ENCODE data around the gene CASK.

Gene CASK

DNA sequence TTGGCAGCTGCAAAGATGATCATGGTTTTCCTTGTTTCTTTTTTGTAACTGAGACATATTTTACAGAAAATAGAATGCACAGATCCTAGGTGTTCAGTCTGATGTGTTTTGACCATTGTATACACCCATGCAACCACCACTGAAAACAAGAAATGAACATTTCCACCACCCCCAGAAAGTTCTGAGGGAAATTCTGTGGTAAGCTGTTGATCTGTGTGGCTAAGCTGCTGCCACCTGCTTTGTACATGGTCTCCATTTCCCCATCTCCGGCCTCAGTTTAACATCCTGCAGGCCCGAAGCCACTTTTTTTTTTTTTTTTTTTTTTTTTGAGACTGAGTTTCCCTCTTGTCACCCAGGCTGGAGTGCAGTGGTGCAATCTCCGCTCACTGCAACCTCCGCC is 411.0 kb downstream of the CASK start:
- in situ Hi-C loops (cut with HindIII; ENCODE audit: low sequenced_read_pairs): no loop called here
- DNase-seq (ENCODE audit: low read depth): no peak
- TF ChIP-seq CTCF (IDR thresholded peaks at IDR 0.05; ENCODE audit: low read depth, low read length, missing control alignments): no peak
- H3K4me3 ChIP-seq (ENCODE audit: low read depth, low read length): no peak overlapping the region

DNA sequence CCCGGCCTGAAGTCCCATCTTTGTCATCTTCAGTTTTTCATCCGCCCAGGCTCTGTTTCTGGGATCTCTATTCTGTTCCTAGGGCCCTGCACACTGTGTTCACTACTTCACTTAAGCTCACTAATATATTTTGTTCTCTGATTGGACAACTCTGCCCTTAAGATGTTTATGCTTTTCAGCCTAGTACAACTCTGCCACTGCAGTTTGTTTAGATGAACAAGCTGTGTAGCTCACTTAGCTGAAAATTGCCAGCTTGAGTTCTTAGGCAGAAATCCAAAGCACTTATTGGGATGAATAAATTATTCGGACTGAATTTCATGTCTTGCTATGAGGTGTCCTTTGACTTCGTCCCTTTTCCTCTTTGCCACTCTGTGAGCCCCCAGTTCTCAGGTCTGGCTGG is 415.4 kb downstream of the CASK start:
- no peak for TF ChIP-seq CTCF (IDR thresholded peaks at IDR 0.05; ENCODE audit: low read depth, low read length, missing control alignments)
- in situ Hi-C loops (cut with HindIII; ENCODE audit: low sequenced_read_pairs): no loop called here
- no peak overlapping the region for H3K4me3 ChIP-seq (ENCODE audit: low read depth, low read length)
- DNase-seq (ENCODE audit: low read depth): no peak

- no peak overlapping the region for H3K4me3 ChIP-seq (ENCODE audit: low read depth, low read length)
- in situ Hi-C loops (cut with HindIII; ENCODE audit: low sequenced_read_pairs): no loop called here
- no peak for DNase-seq (ENCODE audit: low read depth)
- TF ChIP-seq CTCF (IDR thresholded peaks at IDR 0.05; ENCODE audit: low read depth, low read length, missing control alignments): no peak
These were observed 421.4 kb downstream of the CASK start for GRCh38 chrX:41502004-41502403.

GRCh38 chrX:41499984-41500383 is 423.4 kb downstream of the CASK start:
- no peak for TF ChIP-seq CTCF (IDR thresholded peaks at IDR 0.05; ENCODE audit: low read depth, low read length, missing control alignments)
- no peak for DNase-seq (ENCODE audit: low read depth)
- in situ Hi-C loops (cut with HindIII; ENCODE audit: low sequenced_read_pairs): no loop called here
- no peak overlapping the region for H3K4me3 ChIP-seq (ENCODE audit: low read depth, low read length)

- DNase-seq (ENCODE audit: low read depth): no peak
- in situ Hi-C loops (cut with HindIII; ENCODE audit: low sequenced_read_pairs): no loop called here
- no peak for TF ChIP-seq CTCF (IDR thresholded peaks at IDR 0.05; ENCODE audit: low read depth, low read length, missing control alignments)
- no peak overlapping the region for H3K4me3 ChIP-seq (ENCODE audit: low read depth, low read length)
These were observed 424.2 kb downstream of the CASK start for GRCh38 chrX:41499195-41499594.

DNA sequence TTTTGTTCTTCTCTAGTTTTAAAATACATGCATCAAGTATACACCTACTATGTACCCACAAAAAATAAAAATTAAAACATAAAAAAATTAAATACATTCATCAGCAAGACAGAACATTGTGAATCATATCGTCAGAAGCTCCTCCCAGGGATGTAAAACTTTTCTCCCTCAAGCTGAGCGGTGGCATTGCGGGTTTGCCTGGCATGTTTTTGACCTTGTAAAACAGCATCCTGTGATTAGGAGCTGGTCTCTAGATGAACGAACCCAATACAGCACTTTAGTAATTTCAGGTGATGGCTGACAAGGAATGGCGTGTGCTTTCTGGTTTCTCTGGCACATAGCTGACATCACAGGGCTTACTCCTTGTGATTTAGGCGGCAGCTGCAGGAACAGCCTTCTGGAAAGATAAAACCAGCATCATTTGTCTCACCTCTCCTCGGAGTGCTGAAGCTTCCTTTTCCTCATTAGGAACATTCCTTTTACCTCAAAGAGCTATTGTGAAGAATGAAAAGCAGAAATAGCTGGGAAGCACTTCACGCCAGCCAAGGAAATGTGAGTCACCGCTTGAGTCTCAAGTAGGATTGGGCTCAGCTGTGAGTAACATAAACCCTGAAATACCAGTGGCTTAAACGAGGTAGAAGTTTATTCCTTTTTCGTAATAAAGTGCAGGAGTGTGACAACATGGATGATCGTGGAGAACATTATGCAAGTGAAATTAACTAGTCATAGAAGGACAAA is 431.9 kb downstream of the CASK start:
- H3K4me3 ChIP-seq (ENCODE audit: low read depth, low read length): peak overlapping the region; percentile 12
- peak; percentile 86 for DNase-seq (ENCODE audit: low read depth)
- in situ Hi-C loops (cut with HindIII; ENCODE audit: low sequenced_read_pairs): no loop called here
- TF ChIP-seq CTCF (IDR thresholded peaks at IDR 0.05; ENCODE audit: low read depth, low read length, missing control alignments): no peak

Measured in astrocyte of the cerebellum (primary cell).